Endothelial cell of umbilical vein (primary cell): ENCODE results near the gene PHF2. TPM values are rescaled to one million over a fixed set of nuclear protein-coding genes. Genes with fewer than 3 reads are reported as not detected.

Experiments
- BruUV-seq: library from RNA; stranded (reverse); fragments of 400-500 nt; replicated peaks from 2 replicates; lab custom pipeline; 2021; lab: Mats Ljungman, UMichigan
- CTCF ChIA-PET: fragments of 300-600, 350-600 bp; sonication (Branson Sonifier 250); formaldehyde crosslinking; loops from one replicate; lab custom pipeline; 2021; ENCODE audit warnings: antibody characterized with exemption, inconsistent platforms; lab: Charles Lee
- POLR2A ChIA-PET: fragments of 300-600, 350-600 bp; sonication (Branson Sonifier 250); formaldehyde crosslinking; loops from one replicate; lab custom pipeline; 2021; ENCODE audit warnings: antibody characterized with exemption, inconsistent platforms; lab: Charles Lee
- DNase-seq: peaks from one replicate; pipeline ENCODE4 v3.0.0-alpha.2; 2011; ENCODE audit warnings: low read depth, low spot score
- FAIRE-seq: peaks from 2 replicates; lab custom pipeline; 2011; peaks lifted over from hg19 to GRCh38; lab: Jason Lieb, UNC
- H2AFZ ChIP-seq: 2 replicates; pipeline ENCODE4 v1.6.0; 2012; ENCODE audit warnings: low read depth, low read length, control low read depth, inconsistent platforms
- H3K27ac ChIP-seq: 2 replicates; pipeline ENCODE4 v1.5.1; 2011; ENCODE audit warnings: low read depth, mild to moderate bottlenecking, control low read depth, low read length, moderate library complexity; ENCODE audit not compliant: insufficient read depth
- H3K27me3 ChIP-seq, 2 experiments: 2 replicates each; pipeline versions ENCODE4 v1.6.0 to v1.6.1; 2011; ENCODE audit warnings: low read length in 2 of 2, mixed read lengths in 1 of 2; ENCODE audit not compliant: control insufficient read depth in 2 of 2, insufficient read depth in 2 of 2
- H3K36me3 ChIP-seq, 2 experiments: 2 replicates in 1 of 2; 3 replicates in 1 of 2; pipeline ENCODE4 v1.5.1; 2011; ENCODE audit warnings: low read length in 2 of 2, mild to moderate bottlenecking in 1 of 2, moderate library complexity in 1 of 2; ENCODE audit not compliant: control insufficient read depth in 2 of 2, insufficient read depth in 2 of 2; ENCODE audit errors: extremely low read depth in 1 of 2
- H3K4me1 ChIP-seq: 3 replicates; pipeline ENCODE4 v1.5.1; 2011; ENCODE audit warnings: mild to moderate bottlenecking, low read length; ENCODE audit not compliant: control insufficient read depth, insufficient read depth; ENCODE audit errors: extremely low read depth
- H3K4me2 ChIP-seq: 2 replicates; pipeline ENCODE4 v1.6.1; 2011; ENCODE audit warnings: low read length, control low read depth, mixed read lengths; ENCODE audit not compliant: insufficient read depth
- H3K4me3 ChIP-seq, 3 experiments: fragments of 200-600 bp in 1 of 3; sonication (generic), shearing (Covaris generic) in 1 of 3; replicated peaks in 1 of 3; 2 replicates each; pipeline ENCODE4 v1.5.1; 2011 to 2016; ENCODE audit warnings: control low read depth in 3 of 3, low read length in 3 of 3, mild to moderate bottlenecking in 2 of 3, inconsistent platforms in 1 of 3, low read depth in 1 of 3, moderate library complexity in 1 of 3; ENCODE audit not compliant: insufficient read depth in 1 of 3
- H3K79me2 ChIP-seq: 2 replicates; pipeline ENCODE4 v1.6.0; 2012; ENCODE audit warnings: low read length, inconsistent platforms; ENCODE audit not compliant: control insufficient read depth, insufficient read depth
- H3K9ac ChIP-seq: replicated peaks from 2 replicates; pipeline ENCODE3; 2011; ENCODE audit warnings: low read length, control low read depth; ENCODE audit not compliant: insufficient read depth; ENCODE audit errors: extremely low read depth
- H3K9me1 ChIP-seq: replicated peaks from 3 replicates; pipeline ENCODE4 v1.6.0; 2011; ENCODE audit warnings: mild to moderate bottlenecking, low read length; ENCODE audit not compliant: control insufficient read depth, insufficient read depth; ENCODE audit errors: extremely low read depth
- H3K9me3 ChIP-seq: replicated peaks from 2 replicates; pipeline ENCODE4 v1.5.1; 2012; ENCODE audit warnings: low read length, inconsistent platforms; ENCODE audit not compliant: control insufficient read depth, insufficient read depth
- H4K20me1 ChIP-seq: replicated peaks from 2 replicates; pipeline ENCODE3; 2011; ENCODE audit warnings: mild to moderate bottlenecking, low read length; ENCODE audit not compliant: control insufficient read depth, insufficient read depth; ENCODE audit errors: extremely low read depth
- EZH2 ChIP-seq: IDR thresholded peaks from 2 replicates; pipeline ENCODE4 v1.6.1; 2012; ENCODE audit warnings: borderline replicate concordance, low read depth, mild to moderate bottlenecking, moderate library complexity, low read length, inconsistent platforms; ENCODE audit not compliant: severe bottlenecking
- FOS ChIP-seq: IDR thresholded peaks from 2 replicates; pipeline ENCODE4 v1.6.1; 2011; ENCODE audit warnings: mild to moderate bottlenecking, low read length, moderate library complexity, borderline replicate concordance; ENCODE audit not compliant: insufficient read depth
- GATA2 ChIP-seq: IDR thresholded peaks from 2 replicates; pipeline ENCODE4 v1.7.0; 2011; ENCODE audit warnings: low read depth, mild to moderate bottlenecking, moderate library complexity, mixed read lengths, low read length; ENCODE audit not compliant: insufficient read length, insufficient read depth
- JUN ChIP-seq: IDR thresholded peaks from 2 replicates; pipeline ENCODE4 v1.6.1; 2011; ENCODE audit warnings: borderline replicate concordance, low read depth; ENCODE audit not compliant: insufficient read length, insufficient read depth
- MAX ChIP-seq: IDR thresholded peaks from 2 replicates; pipeline ENCODE4 v1.6.1; 2011; ENCODE audit not compliant: insufficient read depth, insufficient read length
- POLR2A ChIP-seq: IDR thresholded peaks from 2 replicates; pipeline ENCODE4 v1.6.1; 2012; ENCODE audit warnings: low read depth, mild to moderate bottlenecking, control low read depth, low read length
- POLR2AphosphoS5 ChIP-seq: IDR thresholded peaks from 2 replicates; pipeline ENCODE4 v1.6.1; 2012; ENCODE audit warnings: low read depth, mild to moderate bottlenecking, control low read depth, low read length, moderate library complexity; ENCODE audit not compliant: insufficient read depth
- dilution Hi-C: fragments of 300-500 bp; cut with MboI; formaldehyde crosslinking; loops from one replicate; pipeline ENCODE4 v1.15.0; 2019; ENCODE audit warnings: low sequenced_read_pairs; ENCODE audit not compliant: extremely low pct_ligation_motif_present
- intact Hi-C: fragments of 100-400 bp; cut with micrococcal nuclease; formaldehyde crosslinking; loops from one replicate; pipeline ENCODE4 v1.10.0; 2022
- polyA plus RNA-seq, 4 experiments: library from polyadenylated mRNA; depleted of rRNA in 3 of 4; stranded (reverse) in 3 of 4; unstranded in 1 of 4; fragments of >200 nt; gene quantifications; 2 replicates each; pipeline versions ENCODE4 v1.2.1 to v1.2.3, GENCODE V29; 2011 to 2012; ENCODE audit warnings: missing spikeins in 1 of 4
- total RNA-seq: library from RNA; stranded (reverse); gene quantifications from 2 replicates; pipeline ENCODE4 v1.2.3, GENCODE V29; 2021

Gene PHF2
- total and polyA plus RNA-seq, 2 donors (not counting 3 experiments of a cell fraction or from before 2014, with no cell fraction given) = 9.8 to 22.5 TPM

DNA sequence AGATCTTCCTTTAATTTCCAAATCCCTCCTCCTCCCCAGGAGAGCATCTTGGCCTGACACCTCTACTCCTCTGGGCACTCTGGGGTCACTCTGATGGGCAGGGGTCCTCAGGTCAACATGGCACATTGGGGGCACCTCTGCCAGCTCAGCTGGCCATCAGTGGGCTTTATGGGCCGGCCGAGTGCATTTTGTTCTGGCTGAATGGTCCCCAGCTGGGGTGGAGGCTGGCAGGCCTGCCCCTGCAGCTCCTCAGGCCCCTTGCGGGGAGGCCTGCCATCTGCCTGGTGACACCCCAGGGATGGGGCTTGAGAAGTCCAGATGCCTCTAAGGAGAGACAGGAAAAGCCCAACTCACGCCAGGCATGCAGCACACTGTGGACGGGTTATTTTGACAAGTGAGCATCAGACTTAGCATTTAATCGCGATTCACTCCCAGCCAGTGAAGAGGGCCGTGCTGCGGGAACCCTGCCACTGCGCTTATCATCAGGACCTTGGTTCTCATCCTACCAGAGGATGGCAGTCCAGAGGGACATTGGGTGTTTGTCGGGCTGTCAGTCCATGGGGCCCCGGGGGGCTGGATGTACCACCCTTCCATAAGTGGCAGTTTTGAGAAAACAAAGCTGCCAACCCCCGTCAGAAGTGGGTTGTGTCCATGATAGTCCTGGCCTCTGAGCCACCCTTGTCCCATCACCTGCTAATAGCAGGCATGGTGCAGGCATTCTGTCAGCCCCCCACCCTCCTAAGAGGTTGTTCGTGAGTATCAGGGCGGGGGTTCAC, 21.7 kb downstream of the PHF2 start:
- FAIRE-seq (no peak), DNase-seq (no peak)
- H3K36me3 ChIP-seq = no peaks in the 10 kb centered on the region
- BruUV-seq = no TSS peak
- no peak overlapping the region for H3K27ac ChIP-seq
- intact Hi-C loops (no loop called here), dilution Hi-C loops (no loop called here)
- H3K9me3 ChIP-seq = no peaks in the 10 kb centered on the region
- H2AFZ ChIP-seq = no peak overlapping the region
- POLR2A ChIA-PET = interaction anchor here (0.5 kb wide), 1 partner anchor 111 kb away, joined by 7 read pairs; no protein-coding TSS in a partner anchor
- H4K20me1 ChIP-seq = no peaks in the 10 kb centered on the region
- H3K4me1 ChIP-seq = no peaks in the 10 kb centered on the region
- TF ChIP-seq JUN = no peak
- TF ChIP-seq POLR2A = no peak
- TF ChIP-seq EZH2 = no peak
- TF ChIP-seq MAX = no peak
- no peak for TF ChIP-seq GATA2
- no peak for TF ChIP-seq FOS
- no peak for TF ChIP-seq POLR2AphosphoS5
- no peaks in the 10 kb centered on the region for H3K9me1 ChIP-seq
- H3K79me2 ChIP-seq = peaks cover 8% of the 10 kb centered on the region
- H3K27me3 ChIP-seq = no peaks in the 10 kb centered on the region
- H3K4me3 ChIP-seq = no peak overlapping the region
- CTCF ChIA-PET = no interaction called here
- no peak overlapping the region for H3K4me2 ChIP-seq
- no peak overlapping the region for H3K9ac ChIP-seq
